Duodenal mucosa (tissue), 2 donors: ENCODE data around the gene AURKAIP1.
A peak's percentile ranks its signal among the peaks of the same experiment; 100 is the strongest.

Experiments
- H3K27ac ChIP-seq: one replicate; pipeline ENCODE4 v1.7.0; 2013; ENCODE audit warnings: low read depth, low read length
- H3K27me3 ChIP-seq, 2 donors: one replicate each; pipeline ENCODE4 v1.7.0; 2013; ENCODE audit warnings: low read length in 2 of 2, control low read depth in 1 of 2; ENCODE audit not compliant: insufficient read depth in 2 of 2, control insufficient read depth in 1 of 2
- H3K36me3 ChIP-seq, 2 donors: one replicate each; pipeline ENCODE4 v1.7.0; 2013; ENCODE audit warnings: low read length in 2 of 2, control low read depth in 1 of 2; ENCODE audit not compliant: insufficient read depth in 2 of 2, control insufficient read depth in 1 of 2
- H3K4me1 ChIP-seq, 2 donors: one replicate each; pipeline ENCODE4 v1.7.0; 2013; ENCODE audit warnings: low read length in 2 of 2, control low read depth in 1 of 2; ENCODE audit not compliant: insufficient read depth in 2 of 2, control insufficient read depth in 1 of 2
- H3K4me3 ChIP-seq, 2 donors: one replicate each; pipeline ENCODE4 v1.7.0; 2013; ENCODE audit warnings: low read length in 2 of 2, low read depth in 1 of 2
- H3K9ac ChIP-seq, 2 donors: one replicate each; pipeline ENCODE4 v1.7.0; 2013; ENCODE audit warnings: low read length in 2 of 2, low read depth in 1 of 2
- H3K9me3 ChIP-seq, 2 donors: one replicate each; pipeline ENCODE4 v1.7.0; 2013; ENCODE audit warnings: low read length in 2 of 2, control low read depth in 1 of 2; ENCODE audit not compliant: control insufficient read depth in 1 of 2

AURKAIP1 gene

GRCh38 chr1:1355416-1355815 lies 19.6 kb downstream of the AURKAIP1 start:
- no peaks in the 10 kb centered on the region for H3K36me3 ChIP-seq
- no peak overlapping the region for H3K4me3 ChIP-seq
- no peak overlapping the region for H3K9ac ChIP-seq
- H3K9me3 ChIP-seq = no peaks in the 10 kb centered on the region
- H3K4me1 ChIP-seq = peaks cover 19% of the 10 kb centered on the region in 2 donors
- peaks cover 34 to 44% of the 10 kb centered on the region in 2 donors for H3K27me3 ChIP-seq
- no peak overlapping the region for H3K27ac ChIP-seq

- no peak overlapping the region for H3K9ac ChIP-seq
- H3K9me3 ChIP-seq = no peaks in the 10 kb centered on the region
- H3K4me1 ChIP-seq = peaks cover 19% of the 10 kb centered on the region in 2 donors
- no peak overlapping the region for H3K27ac ChIP-seq
- H3K27me3 ChIP-seq = peaks cover 34 to 44% of the 10 kb centered on the region in 2 donors
- no peak overlapping the region for H3K4me3 ChIP-seq
- no peaks in the 10 kb centered on the region for H3K36me3 ChIP-seq
These were observed 20.4 kb downstream of the AURKAIP1 start for GRCh38 chr1:1354271-1355247.

- Histone ChIP-seq H3K9me3 (no peaks in the 10 kb centered on the region), H3K4me3 (no peak overlapping the region), H3K36me3 (no peaks in the 10 kb centered on the region), H3K27me3 (peaks cover 28 to 40% of the 10 kb centered on the region in 2 donors), H3K4me1 (peaks cover 12 to 14% of the 10 kb centered on the region in 2 donors), H3K27ac (no peak overlapping the region), H3K9ac (no peak overlapping the region)
These were observed 21.4 kb downstream of the AURKAIP1 start for GRCh38 chr1:1353389-1354151.

GRCh38 chr1:1352786-1353388 lies 22.1 kb downstream of the AURKAIP1 start:
- Histone ChIP-seq H3K9ac (no peak overlapping the region), H3K4me3 (no peak overlapping the region), H3K36me3 (no peaks in the 10 kb centered on the region), H3K27ac (no peak overlapping the region), H3K27me3 (peaks cover 21 to 34% of the 10 kb centered on the region in 2 donors), H3K9me3 (no peaks in the 10 kb centered on the region), H3K4me1 (peaks cover 11 to 19% of the 10 kb centered on the region in 2 donors)

GRCh38 chr1:1351511-1352427 lies 23.2 kb downstream of the AURKAIP1 start:
- Histone ChIP-seq H3K4me3 (no peak overlapping the region), H3K27me3 (peaks cover 18 to 29% of the 10 kb centered on the region in 2 donors), H3K4me1 (peaks cover 22 to 27% of the 10 kb centered on the region in 2 donors), H3K36me3 (no peaks in the 10 kb centered on the region), H3K9ac (no peak overlapping the region), H3K9me3 (no peaks in the 10 kb centered on the region), H3K27ac (peak overlapping the region; percentile 10)

GRCh38 chr1:1349256-1350012 lies 25.6 kb downstream of the AURKAIP1 start, which contains the start of gene DVL1:
TSS of gene DVL1 (minus strand) at chr1:1349418. CDS start at chr1:1349065, 353 bp downstream.
- Histone ChIP-seq H3K4me3 (peak within 1 kb of the TSS; percentile 68 to 82), H3K27me3 (peaks cover 18 to 24% of the 10 kb centered on the region in 2 donors), H3K27ac (peak within 1 kb of the TSS; percentile 52), H3K4me1 (peaks cover 42 to 47% of the 10 kb centered on the region in 2 donors), H3K9me3 (no peaks in the 10 kb centered on the region), H3K9ac (peak within 1 kb of the TSS; percentile 58 to 64), H3K36me3 (no peaks in the 10 kb centered on the region)

- peaks cover 43 to 48% of the 10 kb centered on the region in 2 donors for H3K4me1 ChIP-seq
- H3K36me3 ChIP-seq = no peaks in the 10 kb centered on the region
- peak overlapping the region; percentile 43 for H3K27ac ChIP-seq
These were observed 26.4 kb downstream of the AURKAIP1 start for GRCh38 chr1:1348420-1349255.

GRCh38 chr1:1347663-1348419 lies 27.2 kb downstream of the AURKAIP1 start:
- peaks cover 4 to 9% of the 10 kb centered on the region in 2 donors for H3K27me3 ChIP-seq
- peaks cover 40 to 44% of the 10 kb centered on the region in 2 donors for H3K4me1 ChIP-seq
- no peaks in the 10 kb centered on the region for H3K36me3 ChIP-seq
- peak overlapping the region; percentile 43 for H3K27ac ChIP-seq
- H3K4me3 ChIP-seq = peak overlapping the region; percentile 68 to 82
- peak overlapping the region; percentile 58 to 64 for H3K9ac ChIP-seq
- H3K9me3 ChIP-seq = no peaks in the 10 kb centered on the region

More at GRCh38 chr1:1348420-1349255, 26.4 kb downstream of the AURKAIP1 start:
- Histone ChIP-seq H3K9me3 (no peaks in the 10 kb centered on the region), H3K4me3 (peak overlapping the region; percentile 68 to 82), H3K27me3 (peaks cover 12 to 17% of the 10 kb centered on the region in 2 donors), H3K9ac (peak overlapping the region; percentile 58 to 64)
